HepG2 (cell line): ENCODE data around the gene LRRIQ4. TPM values are rescaled to one million over a fixed set of nuclear protein-coding genes. Genes with fewer than 3 reads are reported as not detected.
A peak's percentile ranks its signal among the peaks of the same experiment; 100 is the strongest.

ENCODE experiments used
- EHMT2 ChIP-seq: fragments of 200-600 bp; sonication (generic); IDR thresholded peaks from 2 replicates; pipeline ENCODE4 v1.7.0; 2017; ENCODE audit warnings: antibody characterized with exemption, low read depth, low read length, borderline replicate concordance
- FOXM1 ChIP-seq: sonication (generic); formaldehyde crosslinking; IDR thresholded peaks from 2 replicates; pipeline ENCODE4 v1.5.0; 2020; ENCODE audit warnings: missing genetic modification reagents
- GATA4 ChIP-seq: sonication (generic); IDR thresholded peaks from 2 replicates; pipeline ENCODE4 v1.6.1; 2016; ENCODE audit warnings: antibody characterized with exemption, low read depth, borderline replicate concordance
- GZF1 ChIP-seq: sonication (generic); formaldehyde crosslinking; IDR thresholded peaks from 2 replicates; pipeline ENCODE4 v1.5.1; 2020; ENCODE audit warnings: mild to moderate bottlenecking, missing genetic modification reagents
- HNF4G ChIP-seq, 2 experiments: sonication (generic) in 1 of 2; formaldehyde crosslinking in 1 of 2; IDR thresholded peaks; 2 replicates each; pipeline versions ENCODE4 v1.4.0 to v1.6.1; 2011 to 2020; ENCODE audit warnings: borderline replicate concordance in 2 of 2, low read depth in 2 of 2, mild to moderate bottlenecking in 2 of 2, low read length in 1 of 2, missing genetic modification reagents in 1 of 2, moderate library complexity in 1 of 2
- KLF12 ChIP-seq: sonication (generic); formaldehyde crosslinking; IDR thresholded peaks from 2 replicates; pipeline ENCODE4 v1.4.0; 2020; ENCODE audit warnings: missing genetic modification reagents, borderline replicate concordance
- MATR3 ChIP-seq: sonication (generic); formaldehyde crosslinking; IDR thresholded peaks from 2 replicates; pipeline ENCODE4 v1.4.0; 2020; ENCODE audit warnings: missing genetic modification reagents
- MAX ChIP-seq: IDR thresholded peaks from 2 replicates; pipeline ENCODE4 v1.6.1; 2012; ENCODE audit warnings: inconsistent platforms
- NRL ChIP-seq: sonication (generic); formaldehyde crosslinking; IDR thresholded peaks from 2 replicates; pipeline ENCODE4 v1.5.0; 2020; ENCODE audit warnings: missing genetic modification reagents, mild to moderate bottlenecking, moderate library complexity, borderline replicate concordance
- POLR2A ChIP-seq, 2 experiments: IDR thresholded peaks; 2 replicates each; pipeline ENCODE4 v1.6.1; 2011; ENCODE audit warnings: low read depth in 2 of 2, low read length in 2 of 2, mild to moderate bottlenecking in 1 of 2, moderate library complexity in 1 of 2; ENCODE audit not compliant: insufficient read depth in 1 of 2
- RBM39 ChIP-seq: fragments of 200-400 bp; formaldehyde crosslinking; IDR thresholded peaks from one replicate; pipeline ENCODE4 v1.6.1; 2018; ENCODE audit warnings: antibody characterized with exemption, mild to moderate bottlenecking, low read depth, low read length; ENCODE audit not compliant: poor library complexity, severe bottlenecking
- SALL1 ChIP-seq: sonication (generic); formaldehyde crosslinking; IDR thresholded peaks from 2 replicates; pipeline ENCODE4 v1.8.0; 2022; ENCODE audit warnings: mild to moderate bottlenecking, missing genetic modification reagents
- SMAD9 ChIP-seq: sonication (generic); formaldehyde crosslinking; IDR thresholded peaks from 2 replicates; pipeline ENCODE4 v1.5.1; 2020; ENCODE audit warnings: mild to moderate bottlenecking, missing genetic modification reagents
- SP140L ChIP-seq: sonication (generic); formaldehyde crosslinking; IDR thresholded peaks from 2 replicates; pipeline ENCODE4 v1.4.0; 2020; ENCODE audit warnings: missing genetic modification reagents, borderline replicate concordance
- SP2 ChIP-seq: sonication (generic); formaldehyde crosslinking; IDR thresholded peaks from 2 replicates; pipeline ENCODE4 v1.5.1; 2020; ENCODE audit warnings: mild to moderate bottlenecking, missing genetic modification reagents
- TBP ChIP-seq: sonication (generic); formaldehyde crosslinking; IDR thresholded peaks from 2 replicates; pipeline ENCODE4 v1.5.0; 2020; ENCODE audit warnings: missing genetic modification reagents
- THAP7 ChIP-seq: sonication (generic); formaldehyde crosslinking; IDR thresholded peaks from 2 replicates; pipeline ENCODE4 v1.8.1; 2023; ENCODE audit warnings: mild to moderate bottlenecking, missing genetic modification reagents
- XRCC5 ChIP-seq: fragments of 200-400 bp; formaldehyde crosslinking; optimal IDR thresholded peaks from 2 replicates; pipeline ENCODE3; 2017; ENCODE audit warnings: mild to moderate bottlenecking, low read length
- ZFAT ChIP-seq: sonication (generic); formaldehyde crosslinking; conservative IDR thresholded peaks from 2 replicates; pipeline ENCODE4 v1.8.1; 2023; ENCODE audit warnings: missing genetic modification reagents, inconsistent platforms
- ZMYM4 ChIP-seq: sonication (generic); formaldehyde crosslinking; IDR thresholded peaks from 2 replicates; pipeline ENCODE4 v1.8.1; 2023; ENCODE audit warnings: mild to moderate bottlenecking, missing genetic modification reagents
- ZNF230 ChIP-seq: sonication (generic); formaldehyde crosslinking; IDR thresholded peaks from 2 replicates; pipeline ENCODE4 v1.4.0; 2020; ENCODE audit warnings: mild to moderate bottlenecking, missing genetic modification reagents
- ZNF256 ChIP-seq: sonication (generic); formaldehyde crosslinking; conservative IDR thresholded peaks from 2 replicates; pipeline ENCODE4 v1.4.0; 2020; ENCODE audit warnings: missing genetic modification reagents
- ZNF331 ChIP-seq: sonication (generic); formaldehyde crosslinking; IDR thresholded peaks from 2 replicates; pipeline ENCODE4 v1.4.0; 2020; ENCODE audit warnings: missing genetic modification reagents
- ZNF614 ChIP-seq: IDR thresholded peaks from 2 replicates; pipeline ENCODE4 v1.6.1; 2018; ENCODE audit warnings: missing biosample characterization, missing genetic modification reagents, inconsistent platforms, borderline replicate concordance
- ZNF782 ChIP-seq: sonication (generic); formaldehyde crosslinking; IDR thresholded peaks from 2 replicates; pipeline ENCODE4 v1.4.0; 2020; ENCODE audit warnings: missing genetic modification reagents, mild to moderate bottlenecking, borderline replicate concordance
- ZSCAN29 ChIP-seq: sonication (generic); formaldehyde crosslinking; conservative IDR thresholded peaks from 2 replicates; pipeline ENCODE4 v1.4.0; 2020; ENCODE audit warnings: mild to moderate bottlenecking, missing genetic modification reagents
- polyA plus RNA-seq, 8 experiments: library from polyadenylated mRNA; depleted of rRNA in 3 of 8; stranded (reverse) in 7 of 8; unstranded in 1 of 8; fragments of >200 nt; fragmentation: Illumina TruSeq in 4 of 8; extraction: Trizol in 4 of 8; gene quantifications; 2 replicates each; pipeline versions ENCODE4 v1.2.1 to v1.2.3, GENCODE V29; 2011 to 2016; ENCODE audit warnings: low read depth in 4 of 8, missing spikeins in 1 of 8, mixed read lengths in 1 of 8; ENCODE audit not compliant: insufficient read depth in 1 of 8
- total RNA-seq, 5 experiments: library from RNA; depleted of rRNA; stranded (reverse); fragments of >200 nt; fragmentation: Illumina TruSeq; extraction: Trizol; gene quantifications; 2 replicates each; pipeline ENCODE4 v1.2.3, GENCODE V29; 2016; ENCODE audit warnings: low read depth in 1 of 5
- TF ChIP-seq, protein P1 (sequence below): IDR thresholded peaks from 2 replicates; pipeline ENCODE4 v1.6.1; 2016; ENCODE audit warnings: missing compliant biosample characterization, missing genetic modification reagents, borderline replicate concordance
- TF ChIP-seq, protein P2 (sequence below): sonication (generic); formaldehyde crosslinking; IDR thresholded peaks from 2 replicates; pipeline ENCODE4 v1.5.0; 2020; ENCODE audit warnings: mild to moderate bottlenecking, missing genetic modification reagents, moderate library complexity

The LRRIQ4 gene
- total and polyA plus RNA-seq, 2 of the 13 experiments (the other 11 are each of a cell fraction or from before 2014, with no cell fraction given), result not detected

- TF ChIP-seq HNF4G (IDR thresholded peaks at IDR 0.05; ENCODE audit: borderline replicate concordance, low read depth, low read length) (no peak), HNF4G (CRISPR knock-in tag; IDR thresholded peaks at IDR 0.05; ENCODE audit: borderline replicate concordance, low read depth) (no peak), SP2 (CRISPR knock-in tag) (no peak), ZNF614 (CRISPR knock-in tag) (no peak), THAP7 (CRISPR knock-in tag) (no peak), ZFAT (CRISPR knock-in tag) (no peak), MAX (peak; percentile 81), MATR3 (CRISPR knock-in tag) (no peak), ZNF782 (CRISPR knock-in tag) (no peak), KLF12 (no peak), ZNF331 (no peak), ZNF230 (CRISPR knock-in tag) (0 out of 2 replicates have a peak, but pooled peaks have one; percentile 27), SMAD9 (CRISPR knock-in tag) (no peak), GZF1 (CRISPR knock-in tag) (no peak), FOXM1 (CRISPR knock-in tag) (no peak), GATA4 (no peak), SP140L (CRISPR knock-in tag) (no peak), NRL (CRISPR knock-in tag) (0 out of 2 replicates have a peak, but pooled peaks have one; percentile 33), RBM39 (no peak), EHMT2 (no peak), ZSCAN29 (CRISPR knock-in tag) (no peak), ZNF256 (CRISPR knock-in tag) (no peak), XRCC5 (peak; percentile 37), SALL1 (peak; percentile 26; the same call in 1 of the 2 replicates), TBP (no peak), POLR2A (IDR thresholded peaks at IDR 0.05; ENCODE audit: insufficient read depth in 1 of 2, low read depth in 2 of 2, low read length in 2 of 2) (no peak), ZMYM4 (CRISPR knock-in tag) (peak; percentile 36; the same call in 1 of the 2 replicates)
- TF ChIP-seq, protein P1, sequence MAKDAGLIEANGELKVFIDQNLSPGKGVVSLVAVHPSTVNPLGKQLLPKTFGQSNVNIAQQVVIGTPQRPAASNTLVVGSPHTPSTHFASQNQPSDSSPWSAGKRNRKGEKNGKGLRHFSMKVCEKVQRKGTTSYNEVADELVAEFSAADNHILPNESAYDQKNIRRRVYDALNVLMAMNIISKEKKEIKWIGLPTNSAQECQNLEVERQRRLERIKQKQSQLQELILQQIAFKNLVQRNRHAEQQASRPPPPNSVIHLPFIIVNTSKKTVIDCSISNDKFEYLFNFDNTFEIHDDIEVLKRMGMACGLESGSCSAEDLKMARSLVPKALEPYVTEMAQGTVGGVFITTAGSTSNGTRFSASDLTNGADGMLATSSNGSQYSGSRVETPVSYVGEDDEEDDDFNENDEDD (CRISPR knock-in tag), result peak; percentile 45; the same call in 1 of the 2 replicates
- TF ChIP-seq, protein P2, sequence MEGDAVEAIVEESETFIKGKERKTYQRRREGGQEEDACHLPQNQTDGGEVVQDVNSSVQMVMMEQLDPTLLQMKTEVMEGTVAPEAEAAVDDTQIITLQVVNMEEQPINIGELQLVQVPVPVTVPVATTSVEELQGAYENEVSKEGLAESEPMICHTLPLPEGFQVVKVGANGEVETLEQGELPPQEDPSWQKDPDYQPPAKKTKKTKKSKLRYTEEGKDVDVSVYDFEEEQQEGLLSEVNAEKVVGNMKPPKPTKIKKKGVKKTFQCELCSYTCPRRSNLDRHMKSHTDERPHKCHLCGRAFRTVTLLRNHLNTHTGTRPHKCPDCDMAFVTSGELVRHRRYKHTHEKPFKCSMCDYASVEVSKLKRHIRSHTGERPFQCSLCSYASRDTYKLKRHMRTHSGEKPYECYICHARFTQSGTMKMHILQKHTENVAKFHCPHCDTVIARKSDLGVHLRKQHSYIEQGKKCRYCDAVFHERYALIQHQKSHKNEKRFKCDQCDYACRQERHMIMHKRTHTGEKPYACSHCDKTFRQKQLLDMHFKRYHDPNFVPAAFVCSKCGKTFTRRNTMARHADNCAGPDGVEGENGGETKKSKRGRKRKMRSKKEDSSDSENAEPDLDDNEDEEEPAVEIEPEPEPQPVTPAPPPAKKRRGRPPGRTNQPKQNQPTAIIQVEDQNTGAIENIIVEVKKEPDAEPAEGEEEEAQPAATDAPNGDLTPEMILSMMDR (CRISPR knock-in tag), result peak; percentile 69
Observed at GRCh38 chr3:169813757-169814517, 1.3 kb downstream of the LRRIQ4 start (continued).
